NCI-H1694 (cell line): ENCODE measurements around the gene KCNH8.
"Not testable (repeated sequence)": the region's sequence is repeated elsewhere in the genome, so short reads cannot be mapped to it uniquely, and the experiment has no call there.

Experiments used
- DNase-seq: peaks from one replicate; lab custom pipeline; 2025; lab: John Stamatoyannopoulos, UW

KCNH8 gene

DNA sequence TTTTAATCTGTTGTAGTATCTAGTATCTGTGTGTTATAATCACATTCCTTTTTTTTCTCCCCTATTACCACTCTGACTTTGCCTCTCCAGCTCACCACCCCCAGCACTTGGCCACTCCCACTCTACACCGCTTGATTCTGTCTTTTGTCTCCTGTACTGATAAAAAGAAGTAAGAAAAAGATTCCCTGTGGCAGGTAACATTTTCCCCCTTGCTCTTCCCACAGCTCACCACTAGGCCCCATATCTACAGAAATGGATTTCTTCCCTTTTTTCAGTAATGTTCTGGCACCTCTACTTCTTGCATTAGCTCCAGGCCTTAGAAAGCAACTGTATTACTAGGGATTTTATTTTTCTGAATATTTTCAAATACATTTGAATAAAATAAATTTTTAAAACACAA, 25.6 kb downstream of the KCNH8 start:
- no peak for DNase-seq

DNA sequence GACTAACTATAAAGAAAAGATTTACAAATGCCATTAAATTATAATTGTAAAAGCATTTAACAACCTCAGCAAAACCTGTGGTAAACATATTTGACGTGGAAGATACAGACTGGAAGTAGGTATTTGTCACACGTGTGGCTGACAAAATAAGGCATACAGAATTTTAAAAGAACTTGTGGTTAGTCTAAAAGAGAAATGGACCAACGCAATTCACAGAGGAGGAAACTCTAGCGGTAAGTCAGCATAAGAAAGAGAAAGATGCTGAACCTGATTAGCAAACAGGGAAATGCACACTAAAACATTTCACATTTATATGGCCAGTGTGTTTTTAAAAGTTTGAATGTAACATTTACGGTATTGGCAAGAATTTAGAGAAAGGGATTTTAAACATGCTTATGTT, 35.3 kb downstream of the KCNH8 start:
- no peak for DNase-seq

GRCh38 chr3:19190126-19190525, 41.8 kb downstream of the KCNH8 start:
- DNase-seq: no peak

- no peak for DNase-seq
Observed at GRCh38 chr3:19190602-19191001, 42.3 kb downstream of the KCNH8 start.

GRCh38 chr3:19199131-19199530, 50.8 kb downstream of the KCNH8 start:
- DNase-seq: no peak

- no peak for DNase-seq
Observed at GRCh38 chr3:19202303-19202702, 54.0 kb downstream of the KCNH8 start.

GRCh38 chr3:19202754-19203153, 54.4 kb downstream of the KCNH8 start:
- DNase-seq: no peak

DNA sequence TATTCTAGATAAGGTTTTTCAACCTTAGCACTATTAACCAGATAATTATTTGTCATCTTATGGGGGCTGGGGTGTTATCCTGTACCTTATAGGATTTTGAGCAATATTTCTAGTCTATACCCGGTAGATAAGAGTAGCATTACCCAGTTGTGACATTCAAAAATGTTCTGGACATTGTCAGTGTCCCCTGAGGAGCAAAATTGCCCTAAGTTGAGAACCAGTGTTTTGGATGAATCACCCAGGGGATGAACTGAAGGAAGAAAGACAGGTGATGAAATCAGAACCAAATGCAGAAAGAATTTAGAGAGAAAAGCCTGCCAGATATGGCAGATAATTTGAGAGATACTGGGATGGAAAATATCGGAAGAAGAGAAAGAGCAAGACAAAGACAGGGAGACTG, 58.2 kb downstream of the KCNH8 start:
- DNase-seq: no peak

DNA sequence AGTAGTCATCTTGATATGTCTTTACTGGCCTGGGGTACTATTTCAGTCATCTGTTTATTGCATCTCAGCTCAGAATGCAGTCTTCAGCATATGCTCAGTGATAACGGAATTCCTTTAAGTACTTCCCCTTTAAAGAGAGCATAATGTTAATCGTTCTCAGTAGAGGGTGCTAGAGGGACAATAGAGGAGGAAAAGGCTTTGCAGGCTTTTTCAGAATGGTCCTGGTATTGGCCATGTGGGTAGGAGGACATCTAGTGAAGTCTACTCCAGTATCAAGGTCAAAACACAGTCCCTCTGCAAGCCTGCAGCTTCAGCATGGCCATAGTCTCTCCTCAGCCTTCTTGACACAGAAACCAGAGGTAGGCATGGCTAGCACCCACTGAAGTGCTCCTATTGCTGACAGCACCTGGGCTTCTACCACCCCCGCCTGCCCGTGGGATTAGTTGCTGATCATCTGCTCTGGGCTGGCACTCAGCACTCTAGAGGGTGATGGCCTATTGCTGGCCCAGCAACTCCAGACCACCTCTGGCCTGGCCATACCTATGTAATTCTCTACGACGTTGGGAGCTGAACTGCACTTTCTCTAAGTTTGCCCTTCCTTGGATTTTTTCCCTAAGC, 65.4 kb downstream of the KCNH8 start:
- no peak for DNase-seq

- no peak for DNase-seq
Observed at GRCh38 chr3:19215427-19215826, 67.1 kb downstream of the KCNH8 start.

DNA sequence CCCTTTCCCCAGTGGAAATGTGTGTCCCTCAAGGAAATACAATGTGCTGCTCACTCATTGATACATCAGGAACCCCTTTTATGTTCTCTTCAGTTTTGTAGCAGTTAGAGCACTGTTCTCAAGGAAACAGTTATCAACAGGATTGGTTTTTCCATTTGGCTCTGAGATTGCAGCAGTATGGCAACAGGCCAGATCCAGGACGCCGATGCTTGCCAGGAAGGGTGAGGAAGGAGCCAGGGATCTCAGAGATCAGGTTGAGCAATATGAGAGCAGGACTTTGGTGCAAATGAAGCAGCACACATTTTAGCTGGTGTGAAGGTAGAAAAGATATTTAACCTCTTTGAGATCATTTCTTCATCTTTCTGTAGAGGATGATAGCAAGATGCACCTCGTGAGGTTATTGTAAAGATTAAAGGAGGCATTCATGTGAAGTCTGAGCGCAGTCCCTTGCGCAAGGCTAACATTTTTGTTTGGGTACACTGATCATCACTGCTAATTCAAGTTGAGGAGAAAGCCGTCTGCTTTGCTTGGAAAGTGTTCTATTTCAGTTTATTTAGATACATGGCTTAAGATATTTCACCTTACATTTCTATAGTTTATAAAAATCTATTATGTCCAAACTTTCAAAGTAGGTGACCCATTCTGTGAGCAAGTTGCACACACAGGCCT, 68.5 kb downstream of the KCNH8 start:
- DNase-seq: no peak

- no peak for DNase-seq
Observed at GRCh38 chr3:19220311-19220710, 72.0 kb downstream of the KCNH8 start.

- DNase-seq: no peak
Observed at GRCh38 chr3:19221081-19221480, 72.8 kb downstream of the KCNH8 start.

DNA sequence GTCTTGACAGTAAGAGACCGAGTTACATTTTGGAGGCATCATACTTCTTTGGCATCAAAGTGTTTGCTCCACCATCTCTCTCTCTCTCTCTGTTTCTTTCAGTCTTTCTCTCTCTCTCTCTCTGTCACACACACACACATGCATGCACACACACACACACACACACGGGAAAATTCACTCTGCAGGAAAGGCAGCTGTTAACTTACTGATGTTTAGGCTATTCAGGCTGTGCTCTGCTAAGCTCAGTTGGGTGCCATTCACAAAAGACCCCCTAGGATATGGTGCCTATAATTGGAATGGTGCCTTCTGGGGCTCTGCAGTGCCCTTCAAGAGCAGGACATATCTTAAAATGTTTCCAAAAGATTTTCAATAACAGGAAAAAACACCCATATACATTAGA, 78.2 kb downstream of the KCNH8 start:
- no peak for DNase-seq

- no peak for DNase-seq
Observed at GRCh38 chr3:19228167-19228566, 79.9 kb downstream of the KCNH8 start.

DNA sequence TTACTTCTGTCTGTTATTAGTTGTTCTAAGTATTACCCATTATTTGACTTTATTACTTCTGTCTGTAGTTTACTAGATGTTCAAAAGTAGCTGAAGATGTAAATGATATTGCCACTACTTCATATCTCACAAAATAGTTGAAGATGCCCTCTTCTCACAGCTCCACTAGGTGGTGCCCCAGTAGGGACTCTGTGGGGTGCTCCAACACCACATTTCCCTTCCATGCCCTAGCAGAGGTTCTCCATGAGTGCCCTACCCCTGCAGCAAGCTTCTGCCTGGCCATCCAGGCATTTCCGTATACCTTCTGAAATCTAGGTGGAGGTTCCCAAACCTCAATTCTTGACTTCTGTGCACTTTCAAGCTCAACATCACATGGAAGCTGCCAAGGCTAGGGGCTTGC, 80.8 kb downstream of the KCNH8 start:
- no peak for DNase-seq

GRCh38 chr3:19229881-19230280, 81.6 kb downstream of the KCNH8 start:
- DNase-seq: not testable (repeated sequence)

DNA sequence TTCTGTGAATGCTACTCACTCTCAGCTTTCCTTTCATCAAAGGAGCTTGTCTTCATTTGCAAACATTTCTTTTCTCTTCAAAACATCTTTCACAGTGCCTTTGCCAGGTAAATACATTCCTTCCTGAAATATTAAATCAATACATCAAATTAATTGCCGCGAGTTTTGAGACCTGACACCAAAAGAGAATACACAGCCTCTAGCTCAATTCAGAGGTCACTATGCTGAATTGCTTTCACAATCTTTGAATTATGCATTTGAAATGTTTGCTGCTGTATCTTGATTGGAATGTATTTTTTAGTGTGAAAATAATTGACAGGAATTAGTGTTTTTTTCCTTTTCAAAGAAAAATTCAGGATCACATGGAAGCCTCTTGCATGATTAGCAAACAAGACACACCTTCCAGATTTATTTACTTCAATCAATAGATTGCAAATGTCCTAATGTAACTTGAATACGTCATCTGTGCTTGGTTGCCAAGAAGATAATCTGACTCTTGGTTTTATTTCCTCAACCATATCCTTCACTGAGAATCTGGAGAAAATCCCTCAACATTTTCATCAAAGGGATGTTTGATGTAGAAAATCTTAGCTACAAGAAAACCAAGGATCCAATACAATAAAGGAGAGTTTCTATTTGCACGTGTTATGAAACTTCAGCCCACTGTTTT, 83.6 kb downstream of the KCNH8 start:
- DNase-seq: no peak

DNA sequence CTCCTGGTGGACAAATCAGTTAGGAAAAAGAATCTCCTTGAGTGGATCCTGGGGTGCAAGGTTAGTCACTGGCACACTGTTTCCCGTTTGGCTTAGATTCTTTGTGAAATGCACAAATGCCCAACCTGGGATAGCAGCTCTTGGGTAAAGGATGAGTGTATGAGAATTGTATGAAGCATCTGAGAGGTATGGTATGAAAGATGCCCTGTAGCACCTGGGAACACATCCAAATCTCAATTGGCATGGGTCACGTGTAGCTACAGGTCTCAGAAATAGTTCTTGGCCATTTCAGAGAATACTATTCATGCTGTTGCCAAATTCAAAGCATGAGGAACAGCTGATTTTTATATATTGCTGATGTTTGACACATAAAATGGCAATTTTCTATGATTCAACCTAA, 84.3 kb downstream of the KCNH8 start:
- DNase-seq: no peak

DNA sequence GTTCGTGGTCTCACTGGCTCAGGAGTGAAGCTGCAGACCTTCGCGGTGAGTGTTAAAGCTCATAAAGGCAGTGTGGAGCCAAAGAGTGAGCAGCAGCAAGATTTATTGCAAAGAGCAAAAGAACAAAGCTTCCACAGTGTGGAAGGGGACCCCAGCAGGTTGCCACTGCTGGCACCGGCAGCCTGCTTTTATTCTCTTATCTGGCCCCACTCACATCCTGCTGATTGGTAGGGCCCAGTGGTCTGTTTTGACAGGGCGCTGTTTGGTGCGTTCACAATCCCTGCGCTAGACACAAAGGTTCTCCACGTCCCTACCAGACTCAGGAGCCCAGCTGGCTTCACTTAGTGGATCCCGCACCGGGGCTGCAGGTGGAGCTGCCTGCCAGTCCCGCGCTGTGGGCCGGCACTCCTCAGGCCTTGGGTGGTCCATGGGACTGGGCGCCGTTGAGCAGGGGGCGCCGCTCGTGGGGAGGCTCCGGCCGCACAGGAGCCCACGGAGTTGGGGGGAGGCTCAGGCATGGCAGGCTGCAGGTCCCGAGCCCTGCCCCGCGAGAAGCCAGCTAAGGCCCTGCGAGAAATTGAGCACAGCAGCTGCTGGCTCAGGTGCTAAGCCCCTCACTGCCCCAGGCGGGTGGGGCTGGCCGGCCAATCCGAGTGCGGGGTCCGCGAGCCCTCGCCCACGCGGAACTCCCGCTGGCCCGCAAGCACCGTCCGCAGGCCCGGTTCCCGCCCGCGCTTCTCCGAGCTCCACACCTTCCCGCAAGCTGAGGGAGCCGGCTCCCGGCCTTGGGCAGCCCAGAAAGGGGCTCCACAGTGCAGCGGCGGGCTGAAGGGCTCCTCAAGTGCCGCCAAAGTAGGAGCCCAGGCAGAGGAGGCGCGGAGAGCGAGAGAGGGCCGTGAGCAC, 85.8 kb downstream of the KCNH8 start:
- DNase-seq: not testable (repeated sequence)

DNA sequence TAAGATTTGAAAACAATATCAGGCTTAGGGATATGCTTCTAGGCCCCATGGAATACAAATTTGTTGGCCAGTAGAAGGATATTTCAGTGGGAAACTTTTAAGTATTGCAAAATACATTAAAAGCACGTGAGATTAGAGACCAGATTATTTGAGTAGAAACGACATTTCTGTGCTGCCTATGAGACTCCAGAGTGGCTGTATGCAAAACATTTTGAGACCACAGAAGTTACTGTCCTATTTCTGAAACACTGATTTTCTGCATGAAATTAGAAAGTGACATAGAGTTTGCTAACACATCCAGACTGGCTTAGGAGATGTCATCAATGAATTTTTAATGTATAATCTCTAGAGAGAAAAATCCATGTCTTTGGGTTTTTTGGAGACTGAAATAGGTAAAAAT, 99.8 kb downstream of the KCNH8 start:
- no peak for DNase-seq

DNA sequence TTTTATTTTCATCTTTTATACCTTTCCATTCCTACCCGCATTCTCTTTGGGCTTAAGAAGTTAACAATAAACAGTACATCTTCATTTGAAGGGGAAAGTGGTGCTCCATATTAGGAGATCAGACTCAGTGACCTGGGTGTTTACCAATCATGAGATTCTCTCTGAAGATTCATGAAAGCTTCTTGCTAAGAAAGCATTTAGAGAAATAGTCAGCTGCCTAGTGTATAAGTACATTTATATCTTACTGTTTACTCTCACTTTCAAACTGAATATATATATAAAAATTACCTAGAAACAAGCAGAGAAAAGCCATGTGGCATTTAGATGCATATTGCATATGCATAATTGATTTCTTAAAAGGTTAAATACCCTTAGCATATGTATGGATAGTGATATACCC, 100.5 kb downstream of the KCNH8 start:
- no peak for DNase-seq
